WTC11 (cell line): ENCODE data around the gene GRAMD4.

Experiments
- ATF2 ChIP-seq: sonication (generic); formaldehyde crosslinking; IDR thresholded peaks from 2 replicates; pipeline ENCODE4 v1.8.1; 2022; ENCODE audit warnings: low read depth, missing genetic modification reagents, borderline replicate concordance
- CBFB ChIP-seq: sonication (generic); formaldehyde crosslinking; IDR thresholded peaks from 2 replicates; pipeline ENCODE4 v1.8.1; 2022; ENCODE audit warnings: mild to moderate bottlenecking, low read depth, missing genetic modification reagents
- CDX4 ChIP-seq: fragments of 250-450 bp; sonication (Bioruptor Pico); IDR thresholded peaks from 2 replicates; pipeline ENCODE4 v1.9.0; 2021; ENCODE audit warnings: moderate library complexity, mild to moderate bottlenecking, inconsistent platforms, borderline replicate concordance
- CTCF ChIP-seq: fragments of 200-600 bp; IDR thresholded peaks from 2 replicates; pipeline ENCODE4 v1.8.0; 2022; ENCODE audit warnings: antibody characterized with exemption
- GABPB1 ChIP-seq: sonication (generic); formaldehyde crosslinking; IDR thresholded peaks from 2 replicates; pipeline ENCODE4 v1.8.1; 2023; ENCODE audit warnings: mild to moderate bottlenecking, missing genetic modification reagents
- MXD4 ChIP-seq: fragments of 250-450 bp; sonication (Bioruptor Pico); IDR thresholded peaks from 2 replicates; pipeline ENCODE4 v1.8.0; 2021; ENCODE audit warnings: mild to moderate bottlenecking, moderate library complexity, borderline replicate concordance
- PREB ChIP-seq: sonication (generic); formaldehyde crosslinking; IDR thresholded peaks from 2 replicates; pipeline ENCODE4 v1.8.1; 2022; ENCODE audit warnings: mild to moderate bottlenecking, missing genetic modification reagents, moderate library complexity, borderline replicate concordance
- RELA ChIP-seq: sonication (generic); formaldehyde crosslinking; IDR thresholded peaks from 2 replicates; pipeline ENCODE4 v1.8.1; 2022; ENCODE audit warnings: missing genetic modification reagents, mild to moderate bottlenecking, borderline replicate concordance
- SOX15 ChIP-seq: fragments of 250-450 bp; sonication (Bioruptor Pico); IDR thresholded peaks from 2 replicates; pipeline ENCODE4 v1.9.0; 2021; ENCODE audit warnings: mild to moderate bottlenecking
- SP1 ChIP-seq: sonication (generic); formaldehyde crosslinking; conservative IDR thresholded peaks from 2 replicates; pipeline ENCODE4 v1.8.1; 2022; ENCODE audit warnings: missing genetic modification reagents
- USF2 ChIP-seq: sonication (generic); formaldehyde crosslinking; IDR thresholded peaks from 2 replicates; pipeline ENCODE4 v1.8.1; 2023; ENCODE audit warnings: mild to moderate bottlenecking, missing genetic modification reagents, moderate library complexity
- ZNF396 ChIP-seq: fragments of 250-450 bp; sonication (Bioruptor Pico); IDR thresholded peaks from 2 replicates; pipeline ENCODE4 v1.8.0; 2021; ENCODE audit warnings: mild to moderate bottlenecking, moderate library complexity, borderline replicate concordance
- TF ChIP-seq, protein P1 (sequence below): sonication (generic); formaldehyde crosslinking; IDR thresholded peaks from 2 replicates; pipeline ENCODE4 v1.8.1; 2023; ENCODE audit warnings: mild to moderate bottlenecking, missing genetic modification reagents, moderate library complexity

- TF ChIP-seq CTCF (no peak), CBFB (CRISPR knock-in tag) (no peak), USF2 (no peak), SP1 (no peak), PREB (no peak), ATF2 (no peak), MXD4 (no peak), CDX4 (CRISPR knock-in tag) (no peak), RELA (no peak), GABPB1 (no peak), ZNF396 (CRISPR knock-in tag) (no peak), SOX15 (no peak)
- TF ChIP-seq, protein P1, sequence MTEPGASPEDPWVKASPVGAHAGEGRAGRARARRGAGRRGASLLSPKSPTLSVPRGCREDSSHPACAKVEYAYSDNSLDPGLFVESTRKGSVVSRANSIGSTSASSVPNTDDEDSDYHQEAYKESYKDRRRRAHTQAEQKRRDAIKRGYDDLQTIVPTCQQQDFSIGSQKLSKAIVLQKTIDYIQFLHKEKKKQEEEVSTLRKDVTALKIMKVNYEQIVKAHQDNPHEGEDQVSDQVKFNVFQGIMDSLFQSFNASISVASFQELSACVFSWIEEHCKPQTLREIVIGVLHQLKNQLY = no peak
Observed at GRCh38 chr22:46587061-46587460, 33.1 kb upstream of the GRAMD4 start.
